ENCODE results near the gene POLE2. TPM values are rescaled to one million over a fixed set of nuclear protein-coding genes. Genes with fewer than 3 reads are reported as not detected.

Gene POLE2
- total and polyA plus RNA-seq, 8 donors = 0.43 to 2.9 (median 0.94) TPM

GRCh38 chr14:49686425-49686824 is 1.6 kb downstream of the POLE2 start:
- H3K36me3 ChIP-seq = no peaks in the 10 kb centered on the region
- no peak overlapping the region for H3K4me3 ChIP-seq
- DNase-seq = no peak
- ATAC-seq = no peak
- intact Hi-C loops (cut with DNase I) = no loop called here
- H3K27ac ChIP-seq = no peak overlapping the region
- 91 to 93% methylated on average over 4 of the region's 4 CpGs for WGBS, 2 donors
- FAIRE-seq = no peak
- no peaks in the 10 kb centered on the region for H3K4me1 ChIP-seq
- H3K9me3 ChIP-seq = no peaks in the 10 kb centered on the region
- no peaks in the 10 kb centered on the region for H3K27me3 ChIP-seq
- TF ChIP-seq CTCF (IDR thresholded peaks at IDR 0.05) = no peak

GRCh38 chr14:49679271-49679670 is 8.7 kb downstream of the POLE2 start:
- no peak for FAIRE-seq
- ATAC-seq = no peak
- WGBS, 2 donors = 61 to 66% methylated on average over 2 of the region's 2 CpGs
- Histone ChIP-seq H3K4me1 (no peaks in the 10 kb centered on the region), H3K4me3 (no peak overlapping the region), H3K36me3 (no peaks in the 10 kb centered on the region), H3K27ac (no peak overlapping the region), H3K9me3 (no peaks in the 10 kb centered on the region), H3K27me3 (no peaks in the 10 kb centered on the region)
- intact Hi-C loops (cut with DNase I) = no loop called here
- TF ChIP-seq CTCF (IDR thresholded peaks at IDR 0.05) = no peak
- no peak for DNase-seq

- FAIRE-seq (no peak), DNase-seq (no peak), ATAC-seq (no peak)
- intact Hi-C loops (cut with DNase I) = no loop called here
- Histone ChIP-seq H3K27me3 (no peaks in the 10 kb centered on the region), H3K4me3 (no peak overlapping the region), H3K36me3 (no peaks in the 10 kb centered on the region), H3K27ac (no peak overlapping the region), H3K4me1 (no peaks in the 10 kb centered on the region), H3K9me3 (no peaks in the 10 kb centered on the region)
- TF ChIP-seq CTCF (IDR thresholded peaks at IDR 0.05) = no peak
- WGBS, 2 donors = 96% methylated on average over 4 of the region's 4 CpGs
Observed at GRCh38 chr14:49677643-49678042, 10.4 kb downstream of the POLE2 start.

GRCh38 chr14:49673586-49673985 is 14.4 kb downstream of the POLE2 start:
- Histone ChIP-seq H3K36me3 (no peaks in the 10 kb centered on the region), H3K27me3 (no peaks in the 10 kb centered on the region), H3K27ac (no peak overlapping the region), H3K4me3 (no peak overlapping the region), H3K4me1 (no peaks in the 10 kb centered on the region), H3K9me3 (no peaks in the 10 kb centered on the region)
- 92 to 94% methylated on average over 2 of the region's 2 CpGs for WGBS, 2 donors
- FAIRE-seq (no peak), ATAC-seq (no peak), DNase-seq (no peak)
- TF ChIP-seq CTCF (IDR thresholded peaks at IDR 0.05) = no peak
- intact Hi-C loops (cut with DNase I) = no loop called here

- no peak for FAIRE-seq
- TF ChIP-seq CTCF (IDR thresholded peaks at IDR 0.05) = no peak
- Histone ChIP-seq H3K9me3 (no peaks in the 10 kb centered on the region), H3K36me3 (no peaks in the 10 kb centered on the region), H3K4me1 (no peaks in the 10 kb centered on the region), H3K27ac (no peak overlapping the region), H3K27me3 (no peaks in the 10 kb centered on the region), H3K4me3 (no peak overlapping the region)
- no peak for DNase-seq
- no peak for ATAC-seq
- intact Hi-C loops (cut with DNase I) = no loop called here
Observed at GRCh38 chr14:49670475-49670874, 17.5 kb downstream of the POLE2 start.

Data from pancreas (tissue), 10 donors.